Keratinocyte (primary cell): ENCODE results near the gene UXS1. TPM values are rescaled to one million over a fixed set of nuclear protein-coding genes. Genes with fewer than 3 reads are reported as not detected.

Experiments
- DNase-seq: peaks from one replicate; pipeline ENCODE4 v3.0.0-alpha.2; 2011; ENCODE audit warnings: low read depth, missing footprints, low spot score
- FAIRE-seq: peaks from 2 replicates; lab custom pipeline; 2011; peaks lifted over from hg19 to GRCh38; lab: Jason Lieb, UNC
- H2AFZ ChIP-seq: 2 replicates; pipeline ENCODE4 v1.6.0; 2012; ENCODE audit warnings: low read length, control low read depth, inconsistent platforms; ENCODE audit not compliant: control insufficient read depth
- H3K27ac ChIP-seq: 2 replicates; pipeline ENCODE4 v1.5.1; 2011; ENCODE audit warnings: low read length; ENCODE audit not compliant: control insufficient read depth, insufficient read depth
- H3K27me3 ChIP-seq: 3 replicates; pipeline ENCODE4 v1.6.0; 2011; ENCODE audit warnings: low read length; ENCODE audit not compliant: control insufficient read depth, insufficient read depth; ENCODE audit errors: extremely low read depth
- H3K36me3 ChIP-seq, 2 experiments: 2 replicates in 1 of 2; 3 replicates in 1 of 2; pipeline ENCODE4 v1.5.1; 2011; ENCODE audit warnings: low read length in 2 of 2, mild to moderate bottlenecking in 1 of 2; ENCODE audit not compliant: control insufficient read depth in 2 of 2, insufficient read depth in 2 of 2; ENCODE audit errors: extremely low read depth in 1 of 2
- H3K4me1 ChIP-seq: 3 replicates; pipeline ENCODE4 v1.5.1; 2011; ENCODE audit warnings: low read length; ENCODE audit not compliant: control insufficient read depth, insufficient read depth; ENCODE audit errors: extremely low read depth
- H3K4me2 ChIP-seq: 3 replicates; pipeline ENCODE4 v1.6.0; 2011; ENCODE audit warnings: low read depth, low read length; ENCODE audit not compliant: control insufficient read depth, insufficient read depth; ENCODE audit errors: extremely low read depth
- H3K4me3 ChIP-seq, 3 experiments: fragments of 200-600 bp in 1 of 3; sonication (generic) in 1 of 3; 2 replicates in 2 of 3; 3 replicates in 1 of 3; pipeline ENCODE4 v1.5.1; 2011 to 2016; ENCODE audit warnings: low read length in 3 of 3, mild to moderate bottlenecking in 3 of 3, control low read depth in 2 of 3, inconsistent platforms in 1 of 3, low read depth in 1 of 3, mixed read lengths in 1 of 3, mixed run types in 1 of 3, moderate library complexity in 1 of 3; ENCODE audit not compliant: control insufficient read depth in 2 of 3, insufficient read depth in 2 of 3; ENCODE audit errors: extremely low read depth in 1 of 3
- H3K79me2 ChIP-seq: 2 replicates; pipeline ENCODE4 v1.6.0; 2012; ENCODE audit warnings: low read length; ENCODE audit not compliant: control insufficient read depth, insufficient read depth
- H3K9ac ChIP-seq: 3 replicates; pipeline ENCODE4 v1.6.0; 2011; ENCODE audit warnings: low read length; ENCODE audit not compliant: control insufficient read depth, insufficient read depth; ENCODE audit errors: extremely low read depth
- H3K9me1 ChIP-seq: 3 replicates; pipeline ENCODE4 v1.6.0; 2011; ENCODE audit warnings: low read length; ENCODE audit not compliant: control insufficient read depth, insufficient read depth; ENCODE audit errors: extremely low read depth
- H3K9me3 ChIP-seq: 2 replicates; pipeline ENCODE4 v1.5.1; 2012; ENCODE audit warnings: low read depth, low read length; ENCODE audit not compliant: control insufficient read depth
- H4K20me1 ChIP-seq: 3 replicates; pipeline ENCODE4 v1.6.0; 2011; ENCODE audit warnings: low read length; ENCODE audit not compliant: control insufficient read depth, insufficient read depth; ENCODE audit errors: extremely low read depth
- EZH2 ChIP-seq: IDR thresholded peaks from one replicate; pipeline ENCODE4 v1.6.1; 2012; ENCODE audit warnings: inconsistent platforms, mild to moderate bottlenecking, low read length, moderate library complexity
- dilution Hi-C: fragments of 300-500 bp; cut with MboI; formaldehyde crosslinking; loops from one replicate; pipeline ENCODE4 v1.7.0; 2020; ENCODE audit warnings: low sequenced_read_pairs; ENCODE audit not compliant: extremely low pct_ligation_motif_present
- polyA plus RNA-seq, 5 experiments: library from polyadenylated mRNA; depleted of rRNA in 3 of 5; stranded (reverse) in 3 of 5; stranded (forward) in 1 of 5; unstranded in 1 of 5; fragments of >200 nt; gene quantifications; 1 replicate in 1 of 5; 2 replicates in 3 of 5; 3 replicates in 1 of 5; pipeline versions ENCODE4 v1.2.1 to v1.2.3, GENCODE V29; 2011 to 2012; ENCODE audit warnings: missing spikeins in 2 of 5, low read depth in 1 of 5, low replicate concordance in 1 of 5
- TF ChIP-seq, protein P1 (sequence below), 3 experiments: IDR thresholded peaks in 1 of 3; conservative IDR thresholded peaks in 1 of 3; optimal IDR thresholded peaks in 1 of 3; 2 replicates in 2 of 3; 3 replicates in 1 of 3; pipeline versions ENCODE3 to v1.5.1; 2011; ENCODE audit warnings: low read length in 3 of 3, mild to moderate bottlenecking in 3 of 3, moderate library complexity in 2 of 3, control low read depth in 1 of 3, inconsistent platforms in 1 of 3; ENCODE audit not compliant: insufficient read depth in 2 of 3; ENCODE audit errors: extremely low read depth in 1 of 3

The UXS1 gene
- polyA plus RNA-seq, 1 donor (not counting 4 experiments of a cell fraction or from before 2014, with no cell fraction given), result 43.5 TPM

DNA sequence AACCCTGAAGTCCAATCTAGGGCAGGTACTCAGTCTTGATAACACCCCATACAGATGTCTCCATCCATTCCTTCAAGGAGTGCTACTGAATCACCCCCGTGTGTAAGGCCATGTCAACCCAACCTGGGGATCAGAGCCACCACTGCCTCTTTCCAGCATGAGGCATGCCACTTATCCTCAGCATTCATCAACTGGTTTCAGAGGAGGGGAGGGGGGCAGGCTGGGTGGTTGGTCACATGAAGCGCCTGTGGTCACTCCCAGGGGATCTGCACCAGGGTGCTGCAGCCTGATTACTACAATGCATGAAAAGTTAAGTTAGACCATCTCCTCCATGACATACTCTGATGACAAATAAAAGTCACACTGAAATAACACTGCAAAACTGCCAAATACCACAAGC is 65.0 kb downstream of the UXS1 start:
- TF ChIP-seq, protein P1, sequence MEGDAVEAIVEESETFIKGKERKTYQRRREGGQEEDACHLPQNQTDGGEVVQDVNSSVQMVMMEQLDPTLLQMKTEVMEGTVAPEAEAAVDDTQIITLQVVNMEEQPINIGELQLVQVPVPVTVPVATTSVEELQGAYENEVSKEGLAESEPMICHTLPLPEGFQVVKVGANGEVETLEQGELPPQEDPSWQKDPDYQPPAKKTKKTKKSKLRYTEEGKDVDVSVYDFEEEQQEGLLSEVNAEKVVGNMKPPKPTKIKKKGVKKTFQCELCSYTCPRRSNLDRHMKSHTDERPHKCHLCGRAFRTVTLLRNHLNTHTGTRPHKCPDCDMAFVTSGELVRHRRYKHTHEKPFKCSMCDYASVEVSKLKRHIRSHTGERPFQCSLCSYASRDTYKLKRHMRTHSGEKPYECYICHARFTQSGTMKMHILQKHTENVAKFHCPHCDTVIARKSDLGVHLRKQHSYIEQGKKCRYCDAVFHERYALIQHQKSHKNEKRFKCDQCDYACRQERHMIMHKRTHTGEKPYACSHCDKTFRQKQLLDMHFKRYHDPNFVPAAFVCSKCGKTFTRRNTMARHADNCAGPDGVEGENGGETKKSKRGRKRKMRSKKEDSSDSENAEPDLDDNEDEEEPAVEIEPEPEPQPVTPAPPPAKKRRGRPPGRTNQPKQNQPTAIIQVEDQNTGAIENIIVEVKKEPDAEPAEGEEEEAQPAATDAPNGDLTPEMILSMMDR (optimal IDR thresholded peaks at IDR 0.05 in 1 of 3, IDR thresholded peaks at IDR 0.05 in 1 of 3, conservative IDR thresholded peaks at IDR 0.05 in 1 of 3; ENCODE audit: extremely low read depth in 1 of 3, insufficient read depth in 2 of 3, low read length in 3 of 3), result no peak
- TF ChIP-seq EZH2, result no peak
- H3K9ac ChIP-seq, result no peak overlapping the region
- DNase-seq (no peak), FAIRE-seq (no peak)
- no peak overlapping the region for H3K4me2 ChIP-seq
- H2AFZ ChIP-seq, result no peak overlapping the region
- peaks cover 0 to 5% of the 10 kb centered on the region in 2 experiments for H3K36me3 ChIP-seq
- H3K27ac ChIP-seq, result no peak overlapping the region
- no peak overlapping the region for H3K4me3 ChIP-seq
- no peaks in the 10 kb centered on the region for H3K27me3 ChIP-seq
- no peaks in the 10 kb centered on the region for H3K79me2 ChIP-seq
- H3K4me1 ChIP-seq, result peaks cover 20% of the 10 kb centered on the region
- no peaks in the 10 kb centered on the region for H3K9me3 ChIP-seq
- H4K20me1 ChIP-seq, result no peaks in the 10 kb centered on the region
- no peaks in the 10 kb centered on the region for H3K9me1 ChIP-seq
- dilution Hi-C loops, result no loop called here

DNA sequence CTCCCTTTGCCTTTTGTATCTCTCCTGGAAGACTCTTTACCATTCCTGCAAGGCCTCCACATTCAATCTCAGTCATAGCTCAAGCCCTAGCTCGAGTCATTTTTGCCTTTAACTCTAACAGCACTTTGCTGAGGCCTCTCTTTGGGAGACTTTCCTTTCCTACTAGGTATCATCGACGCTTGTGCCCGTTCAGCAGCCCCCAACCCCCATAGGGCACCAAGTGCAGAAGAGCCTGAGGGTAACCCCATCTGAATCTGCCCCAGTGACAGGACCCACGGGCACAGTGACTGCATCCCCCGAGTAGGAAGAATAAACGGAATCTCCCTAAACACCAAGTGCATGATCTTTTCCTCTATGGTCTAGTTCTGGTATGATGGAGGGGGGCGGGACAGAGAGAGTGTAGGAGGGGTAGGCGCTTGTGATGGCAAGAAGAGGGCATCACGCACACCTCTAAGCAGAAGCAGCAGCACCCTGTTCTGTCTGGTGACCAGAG is 66.3 kb downstream of the UXS1 start:
- H3K4me3 ChIP-seq, result no peak overlapping the region
- H3K4me2 ChIP-seq, result no peak overlapping the region
- no peaks in the 10 kb centered on the region for H3K27me3 ChIP-seq
- H3K9ac ChIP-seq, result no peak overlapping the region
- H2AFZ ChIP-seq, result no peak overlapping the region
- DNase-seq (no peak), FAIRE-seq (no peak)
- no peaks in the 10 kb centered on the region for H4K20me1 ChIP-seq
- dilution Hi-C loops, result no loop called here
- H3K4me1 ChIP-seq, result peaks cover 20% of the 10 kb centered on the region
- H3K9me3 ChIP-seq, result no peaks in the 10 kb centered on the region
- peaks cover under 1 to 6% of the 10 kb centered on the region in 2 experiments for H3K36me3 ChIP-seq
- H3K9me1 ChIP-seq, result no peaks in the 10 kb centered on the region
- TF ChIP-seq, protein P1 (optimal IDR thresholded peaks at IDR 0.05 in 1 of 3, IDR thresholded peaks at IDR 0.05 in 1 of 3, conservative IDR thresholded peaks at IDR 0.05 in 1 of 3; ENCODE audit: extremely low read depth in 1 of 3, insufficient read depth in 2 of 3, low read length in 3 of 3), result no peak
- TF ChIP-seq EZH2, result no peak
- no peak overlapping the region for H3K27ac ChIP-seq
- H3K79me2 ChIP-seq, result no peaks in the 10 kb centered on the region
